NCI-H1436 treated with DMSO at 0.1 percent for 48 hours (cell line): Measurements from ENCODE around the gene RERE.

Experiments used
- DNase-seq: peaks from one replicate; lab custom pipeline; 2025; lab: John Stamatoyannopoulos, UW

Gene RERE

GRCh38 chr1:8473891-8474300 lies 343.5 kb downstream of the RERE start:
- DNase-seq, result no peak

GRCh38 chr1:8473121-8473875 lies 344.1 kb downstream of the RERE start:
- DNase-seq, result no peak

GRCh38 chr1:8472668-8473067 lies 344.8 kb downstream of the RERE start:
- no peak for DNase-seq

- DNase-seq, result no peak
These were observed 346.0 kb downstream of the RERE start for GRCh38 chr1:8471451-8471850.

GRCh38 chr1:8468751-8469150 lies 348.7 kb downstream of the RERE start:
- no peak for DNase-seq

GRCh38 chr1:8467308-8467707 lies 350.1 kb downstream of the RERE start:
- DNase-seq, result no peak

- DNase-seq, result no peak
These were observed 351.7 kb downstream of the RERE start for GRCh38 chr1:8465692-8466091.

- no peak for DNase-seq
These were observed 352.4 kb downstream of the RERE start for GRCh38 chr1:8465013-8465412.

- no peak for DNase-seq
These were observed 353.1 kb downstream of the RERE start for GRCh38 chr1:8464377-8464776.

GRCh38 chr1:8463144-8463927 lies 354.1 kb downstream of the RERE start:
- no peak for DNase-seq

GRCh38 chr1:8462371-8462892 lies 355.0 kb downstream of the RERE start:
- DNase-seq, result no peak

- DNase-seq, result no peak
These were observed 355.9 kb downstream of the RERE start for GRCh38 chr1:8461351-8462110.

- DNase-seq, result no peak
These were observed 356.7 kb downstream of the RERE start for GRCh38 chr1:8460784-8461183.

GRCh38 chr1:8460132-8460544 lies 357.3 kb downstream of the RERE start:
- no peak for DNase-seq

- DNase-seq, result no peak
These were observed 358.8 kb downstream of the RERE start for GRCh38 chr1:8458607-8459006.

GRCh38 chr1:8457760-8458381 lies 359.6 kb downstream of the RERE start:
- no peak for DNase-seq

- DNase-seq, result no peak
These were observed 360.4 kb downstream of the RERE start for GRCh38 chr1:8456991-8457390.

- no peak for DNase-seq
These were observed 361.0 kb downstream of the RERE start for GRCh38 chr1:8456308-8456912.

GRCh38 chr1:8455700-8456307 lies 361.6 kb downstream of the RERE start:
- no peak for DNase-seq

- no peak for DNase-seq
These were observed 367.1 kb downstream of the RERE start for GRCh38 chr1:8450312-8450711.
